Fibroblast of skin of left quadriceps (primary cell): ENCODE data around the gene TESPA1.

ENCODE experiments used
- DNase-seq, 2 experiments: peaks; one replicate each; pipeline ENCODE4 v3.0.0-alpha.2; 2013; ENCODE audit warnings: low read depth in 2 of 2

Gene TESPA1

DNA sequence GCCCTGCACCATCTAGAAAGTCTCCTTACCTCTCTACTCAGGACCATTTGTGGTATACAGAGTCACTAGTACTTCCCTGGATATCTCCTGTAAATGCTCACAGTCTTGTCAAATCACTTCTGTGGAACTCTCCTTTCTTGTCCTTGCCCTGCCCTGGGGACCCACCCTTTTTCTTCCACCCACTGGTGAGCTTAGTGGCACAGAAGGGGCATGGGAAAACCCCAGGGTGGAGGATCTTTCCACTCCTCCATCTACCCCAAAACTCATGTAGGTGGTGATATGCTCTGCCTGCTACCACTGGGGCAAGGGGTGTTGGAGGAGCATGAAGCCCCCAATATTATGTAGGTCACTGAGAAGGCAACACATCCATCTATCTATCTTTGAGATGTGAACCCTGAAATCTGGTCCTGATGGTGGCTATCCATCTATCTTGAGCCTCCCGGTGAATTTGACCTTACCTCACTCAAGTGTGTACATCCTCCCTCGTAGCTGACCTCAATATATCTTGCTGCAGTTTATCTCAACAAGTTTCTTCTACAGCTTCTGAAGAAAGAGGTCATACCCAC is 943 bp downstream of the TESPA1 start:
- DNase-seq, result no peak

DNA sequence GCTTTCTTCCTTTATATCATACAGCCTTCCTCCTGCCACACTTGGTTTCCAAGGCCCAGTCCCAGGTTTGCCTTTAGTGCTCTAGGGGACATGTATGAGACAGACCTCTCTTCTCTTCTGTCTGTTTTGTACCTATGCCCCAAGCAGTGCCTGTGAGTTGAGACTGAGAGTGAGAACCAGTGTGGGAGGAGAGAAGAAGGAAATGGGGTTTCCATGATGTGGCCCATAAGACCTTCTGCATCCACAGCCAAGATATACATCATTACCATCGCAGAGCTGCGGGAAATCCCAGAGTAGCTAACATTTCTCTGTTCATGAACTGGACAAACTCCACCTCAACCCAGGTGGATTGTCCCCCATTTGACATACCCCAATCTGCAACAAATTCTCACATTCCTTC is 2.8 kb downstream of the TESPA1 start:
- DNase-seq, result no peak

DNA sequence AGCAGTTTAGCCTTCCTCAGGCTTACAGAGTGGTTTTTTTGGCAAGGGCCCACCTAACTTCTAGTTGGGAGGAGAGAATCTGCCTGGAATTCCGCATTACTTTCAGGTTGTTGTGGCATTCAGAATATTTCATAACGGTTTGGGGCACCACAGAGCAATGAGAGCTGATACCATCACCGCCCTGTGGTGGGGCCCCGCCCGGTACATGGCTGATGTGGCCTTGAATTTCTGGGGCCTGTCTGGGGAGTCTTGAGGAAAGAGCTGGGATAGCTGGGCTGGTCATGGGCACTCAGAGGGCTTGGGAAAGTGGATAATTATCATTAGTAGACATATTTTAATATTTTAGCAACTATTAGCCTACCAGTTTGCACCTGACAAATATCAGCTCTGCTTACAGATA is 4.2 kb downstream of the TESPA1 start:
- DNase-seq, result no peak

DNA sequence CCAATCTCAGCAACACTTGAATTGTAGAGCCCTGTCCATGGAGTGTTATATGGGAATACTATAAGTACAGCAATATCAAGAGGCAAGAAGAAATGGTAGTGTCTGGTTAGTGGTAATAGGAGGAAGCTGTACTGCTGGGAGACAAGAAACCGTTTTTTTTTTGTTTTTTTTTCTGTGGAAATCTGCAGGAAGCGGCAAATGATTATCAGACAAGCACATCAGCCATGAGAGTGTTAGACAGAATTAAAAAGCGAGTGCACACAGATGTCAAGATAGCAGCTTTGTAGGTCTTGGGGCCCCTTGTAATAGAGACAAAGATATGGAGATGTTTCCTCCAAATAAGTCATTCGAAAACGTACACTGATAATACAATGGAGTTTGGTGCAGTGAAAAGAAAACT is 6.7 kb downstream of the TESPA1 start:
- DNase-seq, result no peak

DNA sequence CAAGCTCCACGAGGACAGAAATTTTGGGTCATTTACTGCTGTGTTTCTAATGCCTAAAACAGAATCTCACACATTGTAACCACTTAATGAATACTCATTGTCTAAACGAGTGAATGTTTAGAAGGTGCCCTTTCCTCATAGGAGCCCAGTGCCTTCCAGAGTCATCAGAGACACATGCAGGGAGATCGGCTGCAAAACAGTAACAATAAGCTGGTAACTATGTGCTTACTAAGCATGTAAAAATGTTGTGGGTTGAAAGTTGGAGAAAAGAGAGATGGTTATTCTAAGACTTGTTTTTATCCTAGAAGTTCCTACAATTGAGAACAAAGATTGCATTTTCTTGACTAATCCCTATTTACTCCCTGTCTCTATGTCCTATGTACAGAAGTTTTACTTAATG is 7.4 kb downstream of the TESPA1 start:
- peak; percentile 4 to 8 for DNase-seq

DNA sequence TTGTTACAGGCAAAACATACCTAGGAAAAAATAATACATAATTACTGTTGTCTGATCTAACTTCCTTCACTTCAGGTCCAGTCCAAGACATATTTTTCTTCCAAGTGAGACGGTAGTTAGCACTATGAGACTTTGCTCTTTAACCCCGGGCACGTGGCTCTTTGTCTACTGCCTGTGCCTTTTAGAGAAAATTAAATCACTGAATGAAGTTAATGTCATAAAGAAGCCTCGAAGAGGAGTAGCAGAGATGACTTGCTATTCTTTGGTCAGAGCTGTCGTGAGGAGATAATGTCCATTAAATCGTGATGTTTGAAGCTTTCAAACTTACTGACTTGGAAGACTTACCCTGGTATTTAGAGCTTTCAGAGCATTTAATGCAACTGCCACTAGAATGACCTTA is 8.7 kb downstream of the TESPA1 start:
- DNase-seq, result no peak

DNA sequence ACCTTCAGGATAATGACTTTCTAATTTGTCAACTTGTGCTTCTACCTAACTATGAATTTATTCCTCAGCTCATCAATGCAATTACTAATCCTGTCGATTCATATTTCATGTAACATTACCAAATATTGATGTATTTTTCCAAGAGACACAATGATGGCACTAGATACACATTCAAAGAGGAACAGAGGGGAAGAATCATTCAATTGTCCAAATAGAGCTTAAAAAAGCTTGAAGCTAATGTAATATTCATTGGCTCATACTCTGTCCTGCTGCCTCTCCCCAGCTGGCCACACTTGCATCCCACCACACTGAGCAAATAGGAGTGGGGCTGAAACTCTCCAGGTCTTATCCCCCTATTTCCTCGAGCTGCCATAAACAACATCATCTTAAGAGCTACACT is 9.3 kb downstream of the TESPA1 start:
- no peak for DNase-seq

DNA sequence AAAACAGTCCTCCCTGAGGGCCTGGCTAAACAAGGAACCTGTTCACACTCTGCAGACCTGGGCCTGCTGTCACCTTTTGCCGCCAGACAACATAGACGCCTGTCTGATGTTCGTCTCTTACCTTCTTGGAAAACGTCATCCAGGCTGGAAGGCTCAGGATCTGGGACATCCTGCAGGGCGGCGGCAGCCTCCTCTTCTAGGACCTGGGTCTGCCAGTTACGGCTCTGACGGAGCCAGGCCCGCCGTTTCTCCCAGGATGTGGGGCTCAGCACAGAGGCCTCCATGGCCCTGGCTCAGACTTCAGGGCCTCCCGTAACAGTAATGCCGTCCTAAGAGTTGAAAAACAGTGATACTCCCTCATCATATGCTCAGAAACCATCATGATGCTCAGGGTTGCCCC is 10.3 kb downstream of the TESPA1 start:
- no peak for DNase-seq

DNA sequence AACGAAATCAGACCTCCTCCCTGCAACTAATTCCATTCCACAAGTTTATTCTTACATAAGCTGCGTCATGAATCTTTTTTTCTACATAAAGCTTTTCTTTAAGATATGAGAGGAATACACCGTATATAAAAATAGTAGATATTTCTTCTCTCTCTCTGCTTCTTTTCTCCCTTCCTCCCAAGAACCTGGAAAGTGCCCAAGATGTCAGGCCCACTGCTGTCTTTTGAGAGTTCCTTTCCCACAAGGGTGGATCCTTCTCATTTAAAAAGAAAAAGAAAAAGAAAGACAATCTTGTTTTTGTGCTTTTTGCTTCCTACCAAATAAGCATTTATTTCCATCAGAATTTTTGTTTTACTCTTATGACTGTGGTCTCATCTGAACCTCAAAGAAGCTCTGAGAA is 11.0 kb downstream of the TESPA1 start:
- DNase-seq, result no peak

DNA sequence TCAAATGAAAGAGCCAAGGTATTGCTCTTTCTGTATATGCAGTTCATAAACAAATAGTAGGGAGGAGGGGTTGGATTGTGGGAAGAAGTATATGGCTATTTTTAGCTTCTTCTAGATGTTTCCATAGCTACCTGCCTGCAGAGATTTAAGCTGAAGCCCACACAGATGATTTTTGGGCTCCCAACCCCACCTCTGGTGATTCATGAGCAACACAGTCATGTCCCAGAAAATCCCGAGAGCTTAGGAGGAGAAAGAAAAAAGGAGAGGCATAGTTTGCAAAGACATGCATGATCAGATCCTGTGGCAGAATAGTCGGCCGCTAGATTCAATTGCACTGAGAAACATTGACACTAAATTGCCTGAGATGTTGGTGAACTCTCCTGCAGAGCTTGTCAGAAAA is 13.8 kb downstream of the TESPA1 start:
- DNase-seq, result no peak

DNA sequence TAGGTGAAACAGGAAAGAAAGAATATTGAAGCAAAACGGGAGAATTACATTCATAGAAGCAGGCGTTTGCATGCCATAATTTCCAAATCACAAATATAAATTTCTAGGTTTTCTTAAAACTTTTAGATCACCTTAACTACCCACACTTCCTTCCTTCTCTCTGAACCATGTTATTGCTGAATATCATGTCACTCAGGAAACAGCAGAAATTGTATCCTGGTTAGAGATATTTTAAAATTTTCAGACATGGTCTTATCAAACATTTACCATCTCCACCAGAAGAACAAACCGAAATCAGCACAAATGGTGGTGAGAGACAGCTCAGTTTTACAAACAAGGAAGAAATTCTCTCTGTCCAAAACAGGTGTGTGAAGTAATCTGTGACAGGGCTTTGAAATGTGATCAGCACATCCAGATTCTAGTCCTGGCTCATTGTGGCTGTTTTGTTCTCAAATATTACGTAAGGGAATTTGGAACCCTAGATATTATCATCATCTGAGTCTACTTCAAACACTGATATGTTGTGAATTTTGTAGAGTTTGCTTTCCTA is 16.3 kb downstream of the TESPA1 start:
- no peak for DNase-seq

DNA sequence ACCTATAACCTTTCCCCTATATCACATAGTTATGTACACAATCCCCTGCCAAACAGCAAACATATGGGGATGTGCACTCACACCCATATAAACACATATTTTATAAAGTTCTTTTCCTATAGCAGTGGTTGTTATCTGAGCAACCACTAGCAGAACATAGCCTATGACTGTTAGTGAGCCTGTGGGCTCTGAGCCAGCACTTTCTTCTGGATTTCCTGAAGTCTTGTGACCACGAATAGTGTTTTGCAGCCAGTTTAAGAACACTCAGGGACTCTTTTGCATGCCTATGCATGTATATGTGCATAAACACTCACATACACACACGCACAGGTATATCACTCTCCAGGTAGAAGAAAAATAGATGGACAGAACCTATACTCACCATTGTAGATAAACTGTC is 17.1 kb downstream of the TESPA1 start:
- no peak for DNase-seq

DNA sequence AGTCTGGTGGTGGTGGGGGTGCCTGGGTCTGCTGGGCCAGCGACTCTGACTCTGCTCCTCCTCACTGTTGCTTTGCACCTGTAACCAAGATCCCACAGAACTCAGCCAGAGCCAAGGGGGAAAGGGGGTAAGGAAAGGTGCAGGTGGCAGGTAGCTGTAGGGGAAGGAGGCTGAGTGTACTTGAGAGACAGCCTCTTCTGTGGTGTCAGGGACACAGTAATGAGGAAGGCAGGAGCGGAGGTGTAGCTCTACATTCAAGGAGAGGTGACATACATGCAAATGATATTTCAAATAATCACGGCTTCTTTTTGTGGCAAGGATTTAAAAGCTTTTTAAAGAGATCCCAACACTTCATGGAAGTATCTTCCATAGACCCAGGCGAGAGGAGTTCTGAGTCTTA is 23.4 kb downstream of the TESPA1 start:
- DNase-seq, result no peak

DNA sequence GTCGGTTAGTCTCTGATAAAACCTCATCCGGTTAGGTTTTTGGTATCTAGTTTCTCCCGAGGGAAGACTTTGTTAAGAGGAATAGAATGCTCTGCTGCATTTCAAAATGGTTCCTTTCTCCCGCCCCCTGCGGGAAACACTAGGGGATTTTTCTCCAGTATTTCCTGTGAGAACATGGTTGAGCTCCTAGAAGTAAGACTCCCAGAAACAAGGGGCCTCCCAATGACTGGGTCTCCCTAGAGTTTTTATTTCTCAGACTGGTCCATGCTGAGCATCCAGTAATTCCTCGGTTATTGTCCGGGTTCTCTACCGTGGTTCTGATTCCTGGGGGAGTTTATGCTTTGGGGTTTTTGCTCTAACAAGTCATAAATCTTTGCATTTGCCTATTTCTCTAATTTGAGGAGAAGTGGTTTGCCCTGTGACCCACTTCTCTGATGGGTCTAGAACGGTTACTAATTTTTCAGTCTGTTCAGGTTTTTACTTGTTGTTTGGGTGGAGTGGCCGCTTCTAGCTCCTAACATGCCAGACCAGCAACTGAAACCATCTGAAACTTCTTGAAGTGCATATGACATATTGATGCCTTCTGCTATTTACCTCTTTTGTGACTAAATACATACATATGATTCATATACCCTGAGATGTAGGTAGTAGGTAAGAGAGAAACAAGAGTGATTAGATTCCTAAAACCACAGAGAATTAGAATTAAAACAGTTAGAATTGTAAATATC is 25.1 kb downstream of the TESPA1 start:
- no peak for DNase-seq

DNA sequence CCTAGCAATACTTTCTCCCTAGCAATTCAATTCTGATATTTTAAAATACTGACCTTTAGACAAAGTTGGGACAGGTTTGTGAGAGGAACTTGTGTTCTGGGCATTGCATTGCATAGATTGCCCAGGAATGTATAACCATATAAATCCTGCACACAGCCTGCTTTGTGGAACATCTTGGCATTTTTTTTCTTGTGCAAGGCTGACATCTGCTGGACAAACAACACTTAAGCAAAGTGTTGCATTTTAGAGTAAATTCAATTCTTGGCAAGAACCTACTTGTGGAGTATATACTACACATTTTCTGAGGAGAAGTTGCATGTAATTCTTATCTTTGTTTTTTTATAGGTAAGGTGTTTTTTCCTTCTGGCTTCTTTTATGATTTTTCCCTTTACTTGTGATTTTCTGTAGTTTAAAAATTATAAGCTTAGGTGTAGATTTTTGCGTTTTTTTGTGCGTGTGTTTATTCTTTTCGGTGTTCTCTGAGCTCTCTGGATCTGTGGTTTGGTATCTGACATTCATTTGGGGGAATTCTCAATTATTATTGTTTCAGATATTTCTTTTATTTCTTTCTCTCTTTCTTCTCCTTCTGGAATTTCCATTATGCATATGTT is 26.4 kb downstream of the TESPA1 start:
- DNase-seq, result peak; percentile 29 to 40

DNA sequence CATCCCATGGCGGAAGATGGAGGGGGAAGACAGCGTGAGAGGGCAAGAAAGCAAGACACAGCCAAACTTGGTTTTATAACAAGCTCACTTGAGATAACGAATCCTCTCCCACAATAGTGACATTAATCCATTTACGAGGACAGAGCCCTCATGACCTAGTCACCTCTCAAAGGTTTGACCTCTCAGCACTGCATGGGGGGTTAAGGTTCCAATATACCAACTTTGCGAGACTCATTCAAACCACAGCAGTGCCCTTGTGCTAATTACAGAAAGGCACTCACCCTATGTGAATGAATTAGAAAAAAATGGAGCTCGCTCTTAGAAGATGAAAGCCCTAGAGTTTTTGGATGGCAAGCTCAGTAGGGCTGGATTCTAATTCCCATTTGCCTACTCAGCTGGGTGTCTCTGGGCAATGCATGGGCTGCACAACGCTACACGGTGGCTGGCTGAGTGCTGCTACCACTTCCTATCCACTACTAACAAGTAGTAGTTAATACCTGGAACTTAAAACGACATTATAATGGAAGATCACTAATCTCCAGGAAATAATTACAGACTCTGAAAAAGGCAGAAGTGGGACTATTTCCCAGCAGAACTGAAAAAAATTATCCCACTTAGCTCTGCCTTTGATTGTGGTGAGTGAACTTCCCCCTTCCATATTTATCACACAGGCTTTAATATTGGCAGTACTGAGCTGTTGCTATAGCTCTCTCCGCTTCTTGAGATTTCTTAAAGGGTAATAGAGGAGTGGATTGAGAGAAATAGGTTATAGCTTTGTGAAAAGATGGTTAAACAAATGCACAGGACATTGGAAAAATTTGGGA is 27.5 kb downstream of the TESPA1 start:
- DNase-seq, result no peak

DNA sequence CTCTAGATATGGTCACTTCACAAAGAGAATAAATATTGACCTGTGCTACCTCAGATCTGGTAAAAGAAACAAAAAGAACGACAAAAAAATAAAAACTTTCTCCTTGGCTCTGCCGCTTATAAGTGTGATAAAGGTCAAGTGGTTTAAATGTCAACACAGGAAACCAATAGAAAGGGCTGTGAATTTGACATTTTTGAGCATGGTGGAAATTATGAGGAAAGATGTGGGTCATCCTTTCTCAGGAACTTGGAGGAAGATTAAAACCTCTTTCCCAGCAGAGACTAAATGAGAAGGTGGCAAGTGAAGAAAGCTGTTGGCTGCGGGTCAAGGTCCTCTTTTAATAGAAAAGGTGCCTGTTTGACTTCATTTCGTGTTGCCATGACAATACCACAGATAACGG is 28.2 kb downstream of the TESPA1 start:
- no peak for DNase-seq

DNA sequence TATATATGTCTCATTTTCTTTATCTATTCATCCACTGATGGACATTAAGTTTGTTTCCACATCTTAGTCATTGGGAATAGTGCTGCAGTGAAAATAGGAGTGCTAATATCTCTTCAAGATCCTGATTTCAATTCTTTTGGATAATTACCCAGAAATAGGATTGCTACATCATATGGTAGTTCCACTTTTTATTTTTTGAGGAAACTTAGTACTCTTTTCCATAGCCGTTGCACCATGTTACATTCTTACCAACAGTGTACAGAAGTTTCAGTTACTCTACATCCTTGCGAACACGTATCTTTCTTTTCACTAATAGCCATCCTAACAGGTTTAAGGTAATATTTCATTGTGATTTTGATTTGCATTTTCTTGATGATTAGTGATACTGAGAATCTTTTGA is 29.8 kb downstream of the TESPA1 start:
- DNase-seq, result no peak

DNA sequence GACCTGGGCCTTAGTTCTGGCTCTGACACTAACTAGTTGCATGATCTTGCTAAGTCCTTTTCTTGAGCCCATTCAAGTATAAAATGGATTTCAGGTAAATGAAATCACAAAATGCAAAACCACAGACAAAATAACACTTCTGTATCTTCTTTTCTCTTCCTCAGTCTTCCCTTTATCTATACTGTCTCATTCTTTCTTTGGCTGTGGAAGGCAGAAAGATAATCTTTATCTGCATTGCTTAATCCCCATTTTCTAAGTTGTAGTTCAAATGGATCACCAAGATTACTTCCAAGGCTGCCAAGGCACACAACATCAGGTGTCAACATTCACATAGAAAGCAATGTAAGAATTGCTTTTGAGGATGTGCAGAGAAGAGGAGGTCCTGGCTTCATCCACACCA is 30.3 kb downstream of the TESPA1 start:
- no peak for DNase-seq

DNA sequence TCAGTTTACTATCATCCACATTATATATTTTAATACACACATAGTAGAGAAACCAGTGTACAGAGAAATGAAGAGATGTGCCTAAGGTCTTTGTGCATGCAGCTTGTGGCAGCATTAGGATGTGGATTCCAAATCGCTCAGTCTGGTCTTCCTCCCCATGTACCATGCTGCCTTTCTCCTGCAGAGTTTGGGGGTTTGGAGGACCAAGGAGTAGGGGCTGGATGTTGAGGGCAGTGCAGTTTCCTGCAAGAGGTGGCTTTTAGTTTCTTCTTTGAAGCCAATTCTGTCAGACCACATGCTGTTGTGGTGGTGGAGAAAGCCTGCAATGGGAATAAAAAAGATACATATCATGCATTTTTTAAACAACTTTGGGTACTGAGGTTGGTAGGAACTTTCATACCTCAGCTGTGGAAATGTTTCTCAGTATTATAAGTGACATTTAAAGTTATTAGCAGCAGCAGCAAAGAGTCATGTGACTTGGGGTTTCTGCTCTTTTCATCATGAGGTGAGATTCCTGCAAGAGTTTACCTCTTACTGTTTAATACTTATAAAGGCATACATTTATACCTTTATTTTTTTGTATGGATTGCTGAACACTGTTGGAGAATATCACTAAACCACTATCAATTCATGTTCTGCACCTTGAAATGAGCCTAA is 34.4 kb downstream of the TESPA1 start:
- no peak for DNase-seq

DNA sequence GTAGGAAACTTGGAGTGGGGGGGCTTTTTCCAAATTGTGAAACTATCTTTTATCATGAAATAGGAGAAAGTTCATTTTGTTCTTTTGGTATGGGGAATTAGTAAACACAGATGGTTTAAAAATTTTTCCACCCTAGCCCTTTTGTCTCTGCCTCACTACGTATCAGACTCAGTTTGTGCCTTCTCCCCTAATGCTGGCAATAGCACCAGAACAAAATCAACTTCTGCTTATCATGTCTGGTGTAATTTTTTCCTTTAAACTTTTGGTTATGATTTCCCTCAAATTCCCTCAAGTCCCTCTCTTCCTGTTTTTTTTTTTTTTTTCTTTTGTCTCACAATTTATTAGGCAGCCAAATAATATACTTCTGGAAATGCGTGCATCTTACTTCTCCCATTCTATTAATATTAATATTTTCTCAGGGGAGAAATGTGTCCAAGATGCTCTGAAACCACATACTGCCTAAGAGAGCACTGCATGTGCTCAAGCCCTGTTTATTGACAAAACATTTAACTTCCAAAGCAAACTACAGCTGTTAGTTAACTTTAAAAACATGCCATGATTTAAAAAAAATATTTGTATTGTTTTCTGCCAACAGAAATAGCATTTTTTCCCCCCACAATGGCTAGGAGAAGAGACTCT is 35.4 kb downstream of the TESPA1 start:
- no peak for DNase-seq
